HG02798 (cell line): ENCODE results near the gene TAL1.
"Not testable (repeated sequence)": the region's sequence is repeated elsewhere in the genome, so short reads cannot be mapped to it uniquely, and the experiment has no call there.

ENCODE experiments used
- ATAC-seq: cut with Tn5 transposase; IDR thresholded peaks from one replicate; pipeline ENCODE4 v1.9.1; 2021; ENCODE audit warnings: mild to moderate bottlenecking; ENCODE audit not compliant: unreplicated experiment, poor library complexity

Gene TAL1

DNA sequence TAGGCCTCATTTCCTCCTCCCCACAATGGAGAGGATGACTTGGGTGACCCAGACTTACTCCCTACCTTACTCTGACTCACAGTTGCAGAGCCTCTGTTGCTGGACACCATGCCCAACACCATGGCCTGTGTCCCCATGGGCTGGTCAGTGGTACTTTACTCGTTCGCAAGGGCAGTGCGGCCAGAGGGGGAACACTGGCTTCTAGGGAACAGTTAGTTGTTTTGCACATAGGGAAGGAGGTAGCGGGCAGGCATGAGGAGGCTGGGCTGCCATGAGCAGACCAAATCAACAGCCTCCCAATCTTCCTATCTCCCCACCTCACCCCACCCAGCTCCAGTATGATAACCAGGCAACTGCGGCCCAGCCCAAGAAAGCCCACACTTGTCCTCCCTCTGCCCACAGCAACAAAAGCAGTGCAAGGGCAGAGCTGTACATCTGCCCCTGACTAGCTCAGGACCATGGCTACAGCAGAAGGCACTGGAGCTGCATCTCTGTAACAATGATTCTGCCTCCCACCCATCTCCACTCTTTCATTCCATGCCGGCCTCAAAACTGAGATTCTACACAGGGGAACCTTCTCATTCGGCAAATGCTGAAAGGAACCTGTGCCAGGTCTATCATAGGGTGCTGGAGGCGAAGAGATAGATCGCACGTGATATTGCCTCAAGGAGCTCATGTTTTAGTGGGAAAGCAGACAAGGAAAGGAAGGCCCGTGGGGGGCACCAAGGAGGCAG, 18.6 kb downstream of the TAL1 start:
- ATAC-seq: no peak

DNA sequence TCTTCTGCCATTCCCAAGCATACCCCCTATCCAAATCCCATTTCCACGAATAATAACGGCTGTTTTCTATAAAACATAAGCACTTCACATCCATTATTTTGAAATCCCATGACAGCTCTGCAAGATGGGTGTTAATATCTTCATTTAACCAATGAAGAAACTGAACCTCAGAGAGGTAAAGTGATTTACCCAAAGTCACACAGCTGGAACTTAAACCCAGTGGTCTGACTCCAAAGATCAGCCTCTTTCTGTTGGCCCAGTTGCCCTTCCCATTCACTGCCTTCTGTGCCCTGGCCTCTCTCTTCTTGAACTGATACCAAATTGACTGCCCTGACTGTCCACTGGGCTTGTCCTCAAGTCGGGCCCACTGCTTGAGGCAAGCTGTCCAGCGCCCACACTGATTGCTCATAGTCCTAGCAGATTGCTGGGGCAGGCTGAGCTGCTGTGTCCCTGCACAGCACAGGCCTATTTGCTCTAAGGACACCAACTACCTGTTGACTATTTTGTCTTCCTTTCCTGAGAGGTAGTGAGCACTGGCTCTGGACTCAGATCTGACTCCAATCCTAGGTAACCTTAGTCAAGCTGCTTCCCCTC, 19.3 kb downstream of the TAL1 start:
- ATAC-seq: no peak

DNA sequence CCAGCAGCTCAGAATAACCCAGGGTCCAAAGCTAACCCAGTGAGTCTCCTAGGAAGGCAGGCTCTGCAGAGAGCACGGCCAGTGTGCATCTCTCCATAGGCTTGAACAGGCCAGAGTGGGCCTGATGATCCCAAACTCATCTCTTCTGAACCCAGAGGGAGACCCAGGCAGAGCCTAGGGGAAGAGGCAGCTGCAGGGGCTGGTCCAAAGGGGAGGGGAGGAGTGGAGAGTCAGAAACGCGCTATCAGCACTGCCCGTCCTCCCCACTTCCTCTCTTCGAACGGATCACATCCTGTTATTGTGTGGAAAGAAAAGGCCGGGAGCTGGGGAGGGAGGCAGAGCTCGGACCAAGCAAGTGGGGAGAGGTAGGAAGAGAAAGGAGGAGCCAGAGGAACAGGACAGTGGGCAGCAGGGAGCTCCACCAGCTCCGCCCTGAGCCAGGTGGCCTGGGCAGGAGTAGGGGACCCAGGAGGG, 20.2 kb downstream of the TAL1 start:
- no peak for ATAC-seq

DNA sequence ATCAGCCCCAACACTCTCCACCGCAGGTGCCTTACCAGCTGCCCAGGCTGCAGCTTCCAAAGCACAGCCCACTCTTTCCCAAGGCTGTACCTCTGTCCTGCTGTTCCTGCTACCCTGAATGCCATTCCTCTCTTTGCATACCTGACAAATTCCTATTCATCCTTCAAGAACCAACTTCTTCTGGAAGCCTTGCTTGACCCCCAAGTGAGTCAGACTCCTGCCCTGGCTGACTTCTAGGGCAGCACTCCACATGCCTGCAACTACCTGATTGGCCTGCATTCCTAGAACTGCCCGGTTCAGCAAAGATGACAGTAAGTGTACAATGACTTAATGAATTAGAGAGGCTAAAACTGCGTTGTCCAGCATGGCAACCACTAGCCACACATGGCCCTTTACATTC, 21.4 kb downstream of the TAL1 start:
- ATAC-seq: no peak

DNA sequence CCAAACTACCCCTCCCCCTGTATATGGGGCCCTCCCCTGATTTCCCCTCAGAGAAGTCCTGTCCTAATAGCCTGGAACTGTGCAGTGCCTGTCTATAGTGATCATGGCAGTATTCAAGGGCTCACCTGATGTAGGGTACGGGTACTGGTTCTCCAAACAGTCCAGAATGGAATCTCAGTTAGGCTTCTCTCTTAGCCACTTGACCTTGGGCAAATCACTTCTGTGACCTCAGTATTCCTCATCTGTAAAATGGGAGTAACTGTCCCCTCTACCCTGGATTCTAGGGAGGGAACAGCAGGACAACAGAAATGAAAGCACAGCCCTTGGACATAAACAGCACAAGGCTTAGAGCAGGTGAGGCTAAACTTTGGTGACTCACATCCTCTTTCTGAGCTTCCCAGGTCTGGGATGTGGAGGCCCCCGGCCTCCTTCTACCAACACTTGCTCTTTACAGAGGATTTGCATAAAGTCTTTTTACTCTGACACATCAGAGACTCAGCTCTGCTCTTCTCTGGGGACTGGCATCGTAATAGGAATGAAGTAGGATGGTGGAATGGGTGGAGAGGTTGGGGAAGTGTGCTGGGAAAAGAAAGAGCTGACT, 22.2 kb downstream of the TAL1 start:
- ATAC-seq: peak; percentile 59

DNA sequence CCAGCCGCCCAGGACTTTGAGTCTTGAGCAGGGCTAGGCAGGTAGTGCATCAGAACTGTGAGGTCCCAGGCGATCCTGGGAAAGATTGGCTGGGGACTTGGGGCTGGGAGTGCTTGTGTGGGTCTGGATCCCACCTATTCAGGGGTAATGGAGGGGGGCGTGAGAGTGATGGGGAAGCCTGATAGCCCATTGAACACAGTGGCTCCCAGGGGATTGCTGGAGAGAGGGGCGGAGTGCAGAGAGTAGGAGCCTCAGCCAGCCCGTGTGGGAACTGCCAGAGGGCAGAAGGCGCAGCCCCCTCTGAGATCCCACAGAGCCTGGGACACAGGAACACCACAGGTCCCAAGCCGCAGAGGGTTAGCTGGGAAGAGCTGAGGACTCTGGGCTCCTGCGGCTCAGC, 22.9 kb downstream of the TAL1 start:
- ATAC-seq: no peak

- ATAC-seq: no peak
Measured at GRCh38 chr1:47208374-47208850, 23.6 kb downstream of the TAL1 start.

- ATAC-seq: no peak
Measured at GRCh38 chr1:47207803-47208373, 24.1 kb downstream of the TAL1 start.

GRCh38 chr1:47205918-47206317, 26.1 kb downstream of the TAL1 start:
- ATAC-seq: no peak

- not testable (repeated sequence) for ATAC-seq
Measured at GRCh38 chr1:47203504-47203903, 28.5 kb downstream of the TAL1 start.

GRCh38 chr1:47201179-47201578, 30.8 kb downstream of the TAL1 start:
- no peak for ATAC-seq

- no peak for ATAC-seq
Measured at GRCh38 chr1:47198214-47198613, 33.8 kb downstream of the TAL1 start.

DNA sequence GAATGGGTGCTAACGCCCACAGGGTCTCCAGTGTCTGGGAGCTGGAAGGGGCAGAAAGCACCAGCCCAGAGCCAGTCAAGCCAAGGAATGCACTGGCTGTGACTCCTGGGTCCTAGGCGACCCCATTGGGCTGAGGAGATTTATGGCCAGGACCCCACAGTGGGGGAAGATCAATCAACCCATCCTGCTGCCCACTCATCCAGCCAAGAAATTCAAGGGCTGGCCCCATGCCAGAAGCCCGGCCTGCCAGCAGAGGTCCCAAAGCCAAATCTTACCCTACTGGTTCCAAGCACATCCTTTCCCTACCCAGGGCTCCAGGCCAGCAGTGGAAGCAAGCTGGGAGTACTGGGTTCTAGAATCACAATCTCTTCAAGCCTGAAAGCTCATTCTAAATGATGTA, 35.4 kb downstream of the TAL1 start:
- no peak for ATAC-seq

DNA sequence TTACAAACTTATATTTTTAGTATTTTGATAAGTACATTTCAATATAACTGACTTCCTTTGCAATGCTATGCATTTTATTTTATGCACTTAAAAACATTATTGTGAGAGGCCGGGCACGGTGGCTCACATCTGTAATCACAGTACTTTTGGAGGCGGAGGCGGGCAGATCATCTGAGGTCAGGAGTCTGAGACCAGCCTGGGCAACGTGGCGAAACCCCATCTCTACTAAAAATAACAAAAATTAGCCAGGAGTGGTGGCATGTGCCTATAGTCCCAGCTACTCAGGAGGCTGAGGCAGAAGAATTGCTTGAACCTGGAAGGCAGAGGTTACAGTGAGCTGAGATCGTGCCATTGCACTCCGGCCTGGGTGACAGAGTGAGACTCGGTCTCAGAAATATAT, 36.0 kb downstream of the TAL1 start:
- ATAC-seq: not testable (repeated sequence)

DNA sequence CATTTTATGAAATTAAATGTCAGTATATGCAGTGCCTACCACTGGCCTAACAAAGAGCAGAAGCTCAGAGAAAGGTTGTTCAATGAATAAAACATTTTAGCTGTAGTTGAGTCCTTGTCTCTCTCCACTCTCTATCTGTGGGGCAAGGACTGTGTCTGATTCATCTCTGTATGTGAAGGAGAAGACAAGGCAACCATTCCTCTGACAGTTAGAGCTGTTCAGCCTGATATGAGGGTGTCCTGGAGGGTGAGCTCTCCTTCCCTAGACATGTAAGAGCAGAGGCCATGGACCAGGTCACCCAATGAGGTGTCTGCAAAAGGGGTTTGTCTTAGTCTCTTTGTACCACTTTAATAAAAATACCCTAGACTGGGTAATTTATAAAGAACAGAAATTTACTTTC, 37.7 kb downstream of the TAL1 start:
- ATAC-seq: no peak

GRCh38 chr1:47193496-47193895, 38.5 kb downstream of the TAL1 start:
- ATAC-seq: not testable (repeated sequence)

GRCh38 chr1:47192458-47193384, 39.3 kb downstream of the TAL1 start:
- ATAC-seq: peak; percentile 74

GRCh38 chr1:47191940-47192457, 40.0 kb downstream of the TAL1 start:
- no peak for ATAC-seq

DNA sequence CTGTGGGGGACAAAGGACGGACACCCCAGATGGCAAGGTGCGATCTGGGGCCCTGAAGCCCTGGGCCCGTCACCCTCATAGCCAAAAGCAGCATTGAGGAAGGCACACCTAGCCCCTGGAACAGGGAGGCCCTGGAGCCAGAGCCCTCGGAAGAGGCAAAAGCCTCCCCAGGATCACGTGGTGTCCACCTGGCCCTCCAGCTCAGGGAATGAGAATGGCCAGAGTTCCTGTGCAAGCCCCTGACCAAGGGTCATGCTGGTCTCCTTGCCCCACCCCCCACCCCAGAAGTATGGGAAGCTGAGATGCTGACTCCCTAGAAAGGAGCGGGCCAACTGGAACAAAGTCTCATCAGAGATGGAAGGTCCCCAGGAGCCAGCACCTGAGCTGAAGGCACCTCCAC, 41.2 kb downstream of the TAL1 start:
- no peak for ATAC-seq

GRCh38 chr1:47190509-47190855, 41.5 kb downstream of the TAL1 start:
- no peak for ATAC-seq
